LNCaP clone FGC (cell line): Measurements from ENCODE around the gene HRH3.

Experiments
- DNase-seq: peaks from one replicate; pipeline ENCODE4 v3.0.0-alpha.2; 2011; ENCODE audit warnings: low read depth
- H3K4me3 ChIP-seq: 2 replicates; pipeline ENCODE4 v1.5.1; 2011; ENCODE audit warnings: mild to moderate bottlenecking, low read depth, low read length, control low read depth
- CTCF ChIP-seq: IDR thresholded peaks from 2 replicates; pipeline ENCODE4 v1.5.1; 2012; ENCODE audit warnings: mild to moderate bottlenecking; ENCODE audit not compliant: control insufficient read depth, insufficient read depth; ENCODE audit errors: extremely low read depth

HRH3 gene

GRCh38 chr20:62168890-62169435, 51.1 kb downstream of the HRH3 start:
- H3K4me3 ChIP-seq = no peak overlapping the region
- no peak for DNase-seq
- TF ChIP-seq CTCF = no peak

- no peak overlapping the region for H3K4me3 ChIP-seq
- no peak for TF ChIP-seq CTCF
- no peak for DNase-seq
Measured at GRCh38 chr20:62168061-62168460, 52.0 kb downstream of the HRH3 start.

GRCh38 chr20:62167474-62167873, 52.6 kb downstream of the HRH3 start:
- H3K4me3 ChIP-seq = no peak overlapping the region
- TF ChIP-seq CTCF = no peak
- no peak for DNase-seq

GRCh38 chr20:62165762-62166399, 54.2 kb downstream of the HRH3 start:
- no peak for TF ChIP-seq CTCF
- H3K4me3 ChIP-seq = no peak overlapping the region
- DNase-seq = no peak
